IMR-90 (cell line): ENCODE results near the gene CDK5. TPM values are rescaled to one million over a fixed set of nuclear protein-coding genes. Genes with fewer than 3 reads are reported as not detected.

Experiments used
- ATAC-seq: fragments of 200-7000 bp; cut with Tn5 transposase; 2 replicates; pipeline ENCODE4 v1.9.1; 2020; ENCODE audit warnings: low read depth, mild to moderate bottlenecking, moderate library complexity
- BruUV-seq: library from RNA; stranded (reverse); fragments of 400-500 nt; replicated peaks from 2 replicates; lab custom pipeline; 2021; lab: Mats Ljungman, UMichigan
- CTCF ChIA-PET: fragments of 300-600 bp; formaldehyde crosslinking; extraction: SDS; loops from one replicate; lab custom pipeline; 2021; ENCODE audit warnings: antibody characterized with exemption; lab: Yijun Ruan, JAX
- POLR2A ChIA-PET: fragments of 300-600 bp; sonication (Branson Sonifier 250); formaldehyde crosslinking; loops from one replicate; lab custom pipeline; 2022; ENCODE audit warnings: antibody characterized with exemption; ENCODE audit not compliant: unreplicated experiment; lab: Charles Lee
- DNase-seq: peaks from one replicate; pipeline ENCODE4 v3.0.0; 2013
- H2AFZ ChIP-seq: replicated peaks from 2 replicates; pipeline ENCODE3; 2013; ENCODE audit warnings: low read length, mild to moderate bottlenecking; ENCODE audit not compliant: poor library complexity
- H2AK5ac ChIP-seq: 2 replicates; pipeline ENCODE4 v1.6.1; 2013; ENCODE audit warnings: low read depth, low read length, inconsistent platforms
- H2AK9ac ChIP-seq: replicated peaks from 2 replicates; pipeline ENCODE3; 2013; ENCODE audit warnings: mild to moderate bottlenecking, low read depth, low read length, moderate library complexity; ENCODE audit not compliant: poor library complexity
- H2BK120ac ChIP-seq: 2 replicates; pipeline ENCODE4 v1.6.1; 2013; ENCODE audit warnings: low read depth, low read length, inconsistent platforms
- H2BK15ac ChIP-seq: 3 replicates; pipeline ENCODE4 v1.6.1; 2013; ENCODE audit warnings: low read depth, low read length, inconsistent platforms
- H2BK20ac ChIP-seq: 2 replicates; pipeline ENCODE4 v1.6.1; 2013; ENCODE audit warnings: low read depth, mild to moderate bottlenecking, inconsistent platforms, low read length, moderate library complexity
- H2BK5ac ChIP-seq: 2 replicates; pipeline ENCODE4 v1.6.1; 2013; ENCODE audit warnings: mild to moderate bottlenecking, low read depth, low read length, inconsistent platforms; ENCODE audit not compliant: poor library complexity, severe bottlenecking
- H3K14ac ChIP-seq: replicated peaks from 2 replicates; pipeline ENCODE4 v1.6.1; 2013; ENCODE audit warnings: low read depth, low read length, inconsistent platforms
- H3K18ac ChIP-seq: 2 replicates; pipeline ENCODE4 v1.6.1; 2013; ENCODE audit warnings: low read depth, low read length, control low read depth
- H3K23ac ChIP-seq: 2 replicates; pipeline ENCODE4 v1.6.1; 2013; ENCODE audit warnings: low read depth, low read length, inconsistent platforms
- H3K27ac ChIP-seq: 2 replicates; pipeline ENCODE4 v1.5.1; 2013; ENCODE audit warnings: mild to moderate bottlenecking, control low read depth, low read length; ENCODE audit not compliant: insufficient read depth
- H3K27me3 ChIP-seq: 2 replicates; pipeline ENCODE4 v1.6.1; 2013; ENCODE audit warnings: low read length; ENCODE audit not compliant: control insufficient read depth, insufficient read depth
- H3K36me3 ChIP-seq: 2 replicates; pipeline ENCODE4 v1.6.1; 2013; ENCODE audit warnings: low read length, mixed read lengths; ENCODE audit not compliant: control insufficient read depth, insufficient read depth
- H3K4ac ChIP-seq: 2 replicates; pipeline ENCODE4 v1.6.1; 2013; ENCODE audit warnings: low read depth, low read length, inconsistent platforms
- H3K4me1 ChIP-seq: 2 replicates; pipeline ENCODE4 v1.6.1; 2013; ENCODE audit warnings: low read length, mixed read lengths; ENCODE audit not compliant: control insufficient read depth, insufficient read depth
- H3K4me2 ChIP-seq: 2 replicates; pipeline ENCODE4 v1.6.1; 2013; ENCODE audit warnings: low read depth, mild to moderate bottlenecking, control low read depth, low read length, moderate library complexity
- H3K4me3 ChIP-seq: 2 replicates; pipeline ENCODE4 v1.5.1; 2013; ENCODE audit warnings: low read depth, mild to moderate bottlenecking, control low read depth, low read length, moderate library complexity; ENCODE audit not compliant: insufficient read depth
- H3K56ac ChIP-seq: 2 replicates; pipeline ENCODE4 v1.6.1; 2013; ENCODE audit warnings: low read length, inconsistent platforms; ENCODE audit not compliant: insufficient read depth; ENCODE audit errors: extremely low read depth
- H3K79me1 ChIP-seq, 2 experiments: 2 replicates each; pipeline ENCODE4 v1.6.1; 2013; ENCODE audit warnings: low read length in 2 of 2, inconsistent platforms in 1 of 2, low read depth in 1 of 2
- H3K9ac ChIP-seq: 2 replicates; pipeline ENCODE4 v1.6.1; 2013; ENCODE audit warnings: low read depth, low read length, control low read depth
- H3K9me1 ChIP-seq: 2 replicates; pipeline ENCODE4 v1.6.1; 2013; ENCODE audit warnings: low read length, inconsistent platforms; ENCODE audit not compliant: insufficient read depth
- H3K9me3 ChIP-seq: 2 replicates; pipeline ENCODE4 v1.6.1; 2013; ENCODE audit warnings: low read length; ENCODE audit not compliant: control insufficient read depth, insufficient read depth
- H4K20me1 ChIP-seq: 2 replicates; pipeline ENCODE4 v1.6.1; 2013; ENCODE audit warnings: low read length, inconsistent platforms; ENCODE audit not compliant: insufficient read depth
- H4K5ac ChIP-seq: 2 replicates; pipeline ENCODE4 v1.6.1; 2013; ENCODE audit warnings: mild to moderate bottlenecking, low read depth, low read length, control low read depth
- H4K8ac ChIP-seq, 2 experiments: 2 replicates each; pipeline ENCODE4 v1.6.1; 2013; ENCODE audit warnings: low read depth in 2 of 2, low read length in 2 of 2, control low read depth in 1 of 2, inconsistent platforms in 1 of 2
- H4K91ac ChIP-seq: 2 replicates; pipeline ENCODE4 v1.6.1; 2013; ENCODE audit warnings: low read depth, low read length, inconsistent platforms; ENCODE audit not compliant: insufficient read depth
- CEBPB ChIP-seq: IDR thresholded peaks from 2 replicates; pipeline ENCODE4 v1.6.1; 2012; ENCODE audit warnings: low read depth, low read length, improper control_type of control experiment
- RAD21 ChIP-seq: IDR thresholded peaks from 2 replicates; pipeline ENCODE4 v1.6.1; 2012; ENCODE audit warnings: low read length, improper control_type of control experiment
- WGBS, 2 experiments: methylation state at CpG; one replicate each; pipeline versions ENCODE4 v1.1.5 to v1.1.7; 2013; ENCODE audit warnings: missing lambda C conversion rate in 2 of 2; ENCODE audit not compliant: insufficient read length in 1 of 2; ENCODE audit errors: extremely low coverage in 2 of 2; 5-methylcytosine and 5-hydroxymethylcytosine counted together
- dilution Hi-C: fragments of 300-500 bp; cut with HindIII; formaldehyde crosslinking; loops from one replicate; pipeline ENCODE4 v1.14.3; 2018; ENCODE audit warnings: low sequenced_read_pairs; ENCODE audit not compliant: unreplicated experiment
- in situ Hi-C: fragments of 300-500 bp; cut with MboI; formaldehyde crosslinking; loops from 3 replicates; pipeline ENCODE4 v1.14.3; 2019; ENCODE audit warnings: low sequenced_read_pairs, inconsistent platforms, mixed read lengths
- intact Hi-C: fragments of 100-400 bp; cut with micrococcal nuclease; formaldehyde crosslinking; loops from 2 replicates; pipeline ENCODE4 v1.10.0; 2022
- polyA plus RNA-seq, 3 experiments: library from polyadenylated mRNA; depleted of rRNA; stranded (reverse); fragments of >200 nt; gene quantifications; 2 replicates each; pipeline ENCODE4 v1.2.3, GENCODE V29; 2012; ENCODE audit warnings: low replicate concordance in 1 of 3
- total RNA-seq: library from RNA; depleted of rRNA; stranded (reverse); fragments of >200 nt; gene quantifications from 2 replicates; pipeline ENCODE4 v1.2.3, GENCODE V29; 2012
- TF ChIP-seq, protein P1 (sequence below): fragments of 150-350 bp; IDR thresholded peaks from 2 replicates; pipeline ENCODE4 v1.6.1; 2017; ENCODE audit warnings: mild to moderate bottlenecking, antibody characterized with exemption, low read length, low read depth

CDK5 gene
- total and polyA plus RNA-seq, 2 of the 4 experiments (the other 2 are of a cell fraction): 22.4 to 34.8 TPM

DNA sequence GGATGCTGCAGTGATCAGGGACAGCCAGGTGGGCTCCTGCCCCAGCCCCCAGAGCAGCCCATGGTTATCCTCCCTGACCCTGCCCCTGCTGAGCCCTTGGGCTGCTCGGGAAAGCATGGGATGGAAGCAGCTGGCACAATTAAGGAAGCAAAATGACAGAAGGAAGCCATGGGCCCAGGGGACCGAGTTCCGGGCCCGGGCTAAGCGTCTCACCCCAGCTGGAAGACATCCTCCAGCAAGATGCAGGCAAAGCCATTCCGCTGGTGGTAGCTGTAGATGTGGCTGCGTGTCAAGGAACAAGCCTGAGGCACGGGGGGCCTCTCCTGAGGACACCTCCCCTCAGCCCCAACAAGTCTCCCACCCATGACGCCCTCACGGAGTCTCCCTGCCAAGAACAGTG is 34.5 kb downstream of the CDK5 start:
- WGBS, 2 experiments: no CpG with 5 or more reads among the region's 10 CpGs
- TF ChIP-seq, protein P1, sequence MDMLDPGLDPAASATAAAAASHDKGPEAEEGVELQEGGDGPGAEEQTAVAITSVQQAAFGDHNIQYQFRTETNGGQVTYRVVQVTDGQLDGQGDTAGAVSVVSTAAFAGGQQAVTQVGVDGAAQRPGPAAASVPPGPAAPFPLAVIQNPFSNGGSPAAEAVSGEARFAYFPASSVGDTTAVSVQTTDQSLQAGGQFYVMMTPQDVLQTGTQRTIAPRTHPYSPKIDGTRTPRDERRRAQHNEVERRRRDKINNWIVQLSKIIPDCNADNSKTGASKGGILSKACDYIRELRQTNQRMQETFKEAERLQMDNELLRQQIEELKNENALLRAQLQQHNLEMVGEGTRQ: no peak
- TF ChIP-seq RAD21: no peak
- TF ChIP-seq CEBPB: no peak
- H3K36me3 ChIP-seq: no peaks in the 10 kb centered on the region
- peaks cover 3% of the 10 kb centered on the region; the same call in 1 of the 2 replicates for H3K4me1 ChIP-seq
- H3K27ac ChIP-seq: no peak overlapping the region
- no peak overlapping the region for H3K9ac ChIP-seq
- no peak overlapping the region for H2AK5ac ChIP-seq
- no peak overlapping the region for H3K4me3 ChIP-seq
- dilution Hi-C loops: no loop called here
- intact Hi-C loops: no loop called here
- no peak overlapping the region for H3K56ac ChIP-seq
- no TSS peak for BruUV-seq
- H3K9me3 ChIP-seq: no peaks in the 10 kb centered on the region
- H4K20me1 ChIP-seq: no peaks in the 10 kb centered on the region
- DNase-seq (no peak), ATAC-seq (no peak)
- ChIA-PET POLR2A (no interaction called here), CTCF (no interaction called here)
- no peak overlapping the region for H3K4me2 ChIP-seq
- no peak overlapping the region for H4K8ac ChIP-seq
- H2BK20ac ChIP-seq: no peak overlapping the region
- no peak overlapping the region for H2BK15ac ChIP-seq
- peaks cover 45% of the 10 kb centered on the region for H3K27me3 ChIP-seq
- no peak overlapping the region for H3K4ac ChIP-seq
- H2BK5ac ChIP-seq: no peak overlapping the region
- H4K91ac ChIP-seq: no peak overlapping the region
- H2AFZ ChIP-seq: no peak overlapping the region
- in situ Hi-C loops: loop anchor here (5.0 kb wide), 1 partner anchor 89 kb away; no protein-coding TSS in a partner anchor
- H3K18ac ChIP-seq: no peak overlapping the region
- H2AK9ac ChIP-seq: no peak overlapping the region
- H2BK120ac ChIP-seq: no peak overlapping the region
- H4K5ac ChIP-seq: no peak overlapping the region
- H3K14ac ChIP-seq: no peak overlapping the region
- H3K79me1 ChIP-seq: no peaks in the 10 kb centered on the region
- no peaks in the 10 kb centered on the region for H3K9me1 ChIP-seq
- H3K23ac ChIP-seq: no peak overlapping the region
